Measurements from ENCODE around the gene PHLDA1. TPM values are rescaled to one million over a fixed set of nuclear protein-coding genes. Genes with fewer than 3 reads are reported as not detected.

PHLDA1 gene
- total RNA-seq (10 to 100 TPM; 27.0 to 49.6 TPM), polyA plus RNA-seq (ENCODE audit: insufficient read length in 2 of 2) (10 to 100 TPM; 48.4 to 61.5 TPM)
- long read RNA-seq, donor 1, full-length matches to known transcripts: 28 of 28 reads
- long read RNA-seq, donor 1, partial matches to known transcripts: 0 of 28 reads
- long read RNA-seq, donor 1, other reads (novel, unspliced or antisense): 0 of 28 reads
- long read RNA-seq, donor 2, full-length matches to known transcripts: 16 of 16 reads
- long read RNA-seq, donor 2, partial matches to known transcripts: 0 of 16 reads
- long read RNA-seq, donor 2, other reads (novel, unspliced or antisense): 0 of 16 reads
- long read RNA-seq, donor 3, full-length matches to known transcripts: 29 of 29 reads
- long read RNA-seq, donor 3, partial matches to known transcripts: 0 of 29 reads
- long read RNA-seq, donor 3, other reads (novel, unspliced or antisense): 0 of 29 reads
- long read RNA-seq, donor 4, full-length matches to known transcripts: 32 of 32 reads
- long read RNA-seq, donor 4, partial matches to known transcripts: 0 of 32 reads
- long read RNA-seq, donor 4, other reads (novel, unspliced or antisense): 0 of 32 reads

GRCh38 chr12:76031414-76032042 lies at the start of gene PHLDA1:
Gene PHLDA1, minus strand, starts transcription at chr12:76031776.
- Histone ChIP-seq H3K36me3 (ENCODE audit: control insufficient read depth, insufficient read depth, low read length) (no peaks in the 10 kb centered on the region), H3K4me1 (ENCODE audit: control insufficient read depth, insufficient read depth, low read length) (peaks cover 14% of the 10 kb centered on the region), H3K4me3 (ENCODE audit: low read depth, low read length) (peak within 1 kb of the TSS; percentile 96), H3K27me3 (ENCODE audit: control insufficient read depth, insufficient read depth, low read length) (no peaks in the 10 kb centered on the region), H3K27ac (ENCODE audit: low read depth, low read length) (peak within 1 kb of the TSS; percentile 99), H3K9me3 (ENCODE audit: control insufficient read depth, insufficient read depth, low read length) (no peaks in the 10 kb centered on the region)
- peak; percentile 80 to 98 (median 87) for DNase-seq (ENCODE audit: low read depth in 4 of 6, low spot score in 6 of 6)
- WGBS (ENCODE audit: insufficient coverage): under 1% methylated on average over 67 of the region's 67 CpGs

DNA sequence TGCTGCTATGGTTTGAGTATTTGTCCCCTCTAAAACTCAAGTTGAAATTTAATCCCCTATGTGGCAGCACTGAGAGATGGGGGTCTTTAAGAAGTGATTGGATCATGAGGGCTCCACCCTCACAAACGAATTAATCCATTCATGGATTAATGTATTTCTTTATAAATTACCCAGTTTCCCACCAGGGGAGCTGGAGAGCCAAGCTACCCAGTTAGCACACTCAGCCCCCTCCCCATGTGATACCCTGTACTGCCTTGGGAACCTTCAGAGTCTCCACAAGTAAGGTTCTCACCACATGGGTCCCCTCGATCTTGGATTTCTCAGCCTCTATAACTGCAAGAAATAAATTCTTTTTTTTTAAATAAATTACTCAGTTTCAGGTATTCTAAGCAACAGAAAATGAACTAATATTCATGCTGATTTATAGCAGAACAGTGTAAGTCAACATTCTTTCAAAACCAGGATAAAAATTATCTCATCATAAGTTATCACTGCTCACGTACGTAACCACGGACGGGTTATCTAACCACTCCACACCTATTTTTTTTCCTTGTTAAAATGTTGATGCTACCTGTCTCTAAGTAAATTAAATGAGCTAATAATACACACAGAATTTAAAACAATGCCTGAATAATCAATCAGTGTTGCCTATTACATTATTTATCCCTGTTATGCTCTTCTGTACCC lies 49.3 kb upstream of the PHLDA1 start:
- no CpG with 5 or more reads among the region's 6 CpGs for WGBS (ENCODE audit: insufficient coverage)
- no peaks in the 10 kb centered on the region for H3K9me3 ChIP-seq (ENCODE audit: control insufficient read depth, insufficient read depth, low read length)
- H3K4me1 ChIP-seq (ENCODE audit: control insufficient read depth, insufficient read depth, low read length): peaks cover 9% of the 10 kb centered on the region
- no peak overlapping the region for H3K27ac ChIP-seq (ENCODE audit: low read depth, low read length)
- no peaks in the 10 kb centered on the region for H3K27me3 ChIP-seq (ENCODE audit: control insufficient read depth, insufficient read depth, low read length)
- no peaks in the 10 kb centered on the region for H3K36me3 ChIP-seq (ENCODE audit: control insufficient read depth, insufficient read depth, low read length)
- no peak for DNase-seq (ENCODE audit: low read depth in 4 of 6, low spot score in 6 of 6)
- no peak overlapping the region for H3K4me3 ChIP-seq (ENCODE audit: low read depth, low read length)

GRCh38 chr12:76080017-76080728 lies 48.6 kb upstream of the PHLDA1 start:
- peaks cover 9% of the 10 kb centered on the region for H3K4me1 ChIP-seq (ENCODE audit: control insufficient read depth, insufficient read depth, low read length)
- H3K36me3 ChIP-seq (ENCODE audit: control insufficient read depth, insufficient read depth, low read length): no peaks in the 10 kb centered on the region
- no CpG with 5 or more reads among the region's 2 CpGs for WGBS (ENCODE audit: insufficient coverage)
- no peak overlapping the region for H3K4me3 ChIP-seq (ENCODE audit: low read depth, low read length)
- no peak for DNase-seq (ENCODE audit: low read depth in 4 of 6, low spot score in 6 of 6)
- no peak overlapping the region for H3K27ac ChIP-seq (ENCODE audit: low read depth, low read length)
- H3K27me3 ChIP-seq (ENCODE audit: control insufficient read depth, insufficient read depth, low read length): no peaks in the 10 kb centered on the region
- H3K9me3 ChIP-seq (ENCODE audit: control insufficient read depth, insufficient read depth, low read length): no peaks in the 10 kb centered on the region

GRCh38 chr12:76078748-76079147 lies 47.2 kb upstream of the PHLDA1 start:
- peaks cover 6% of the 10 kb centered on the region for H3K4me1 ChIP-seq (ENCODE audit: control insufficient read depth, insufficient read depth, low read length)
- 83% methylated on average over 1 of the region's 2 CpGs for whole genome bisulfite sequencing (ENCODE audit: insufficient coverage)

GRCh38 chr12:76075448-76075847 lies 43.9 kb upstream of the PHLDA1 start:
- no peaks in the 10 kb centered on the region for H3K4me1 ChIP-seq (ENCODE audit: control insufficient read depth, insufficient read depth, low read length)
- 92% methylated on average over 1 of the region's 1 CpG for WGBS (ENCODE audit: insufficient coverage)
- no peaks in the 10 kb centered on the region for H3K27me3 ChIP-seq (ENCODE audit: control insufficient read depth, insufficient read depth, low read length)
- H3K9me3 ChIP-seq (ENCODE audit: control insufficient read depth, insufficient read depth, low read length): no peaks in the 10 kb centered on the region
- no peak for DNase-seq (ENCODE audit: low read depth in 4 of 6, low spot score in 6 of 6)
- H3K4me3 ChIP-seq (ENCODE audit: low read depth, low read length): no peak overlapping the region
- H3K27ac ChIP-seq (ENCODE audit: low read depth, low read length): no peak overlapping the region
- no peaks in the 10 kb centered on the region for H3K36me3 ChIP-seq (ENCODE audit: control insufficient read depth, insufficient read depth, low read length)

More at GRCh38 chr12:76078748-76079147, 47.2 kb upstream of the PHLDA1 start:
- Histone ChIP-seq H3K27me3 (ENCODE audit: control insufficient read depth, insufficient read depth, low read length) (no peaks in the 10 kb centered on the region), H3K27ac (ENCODE audit: low read depth, low read length) (no peak overlapping the region), H3K36me3 (ENCODE audit: control insufficient read depth, insufficient read depth, low read length) (no peaks in the 10 kb centered on the region), H3K4me3 (ENCODE audit: low read depth, low read length) (no peak overlapping the region), H3K9me3 (ENCODE audit: control insufficient read depth, insufficient read depth, low read length) (no peaks in the 10 kb centered on the region)
- DNase-seq (ENCODE audit: low read depth in 4 of 6, low spot score in 6 of 6): no peak

- H3K27ac ChIP-seq (ENCODE audit: low read depth, low read length): no peak overlapping the region
- no peaks in the 10 kb centered on the region for H3K4me1 ChIP-seq (ENCODE audit: control insufficient read depth, insufficient read depth, low read length)
- H3K4me3 ChIP-seq (ENCODE audit: low read depth, low read length): no peak overlapping the region
- WGBS (ENCODE audit: insufficient coverage): no CpG with 5 or more reads among the region's 1 CpG
- no peaks in the 10 kb centered on the region for H3K9me3 ChIP-seq (ENCODE audit: control insufficient read depth, insufficient read depth, low read length)
- no peak for DNase-seq (ENCODE audit: low read depth in 4 of 6, low spot score in 6 of 6)
- no peaks in the 10 kb centered on the region for H3K27me3 ChIP-seq (ENCODE audit: control insufficient read depth, insufficient read depth, low read length)
- peaks cover 3% of the 10 kb centered on the region for H3K36me3 ChIP-seq (ENCODE audit: control insufficient read depth, insufficient read depth, low read length)
These were observed 43.2 kb upstream of the PHLDA1 start for GRCh38 chr12:76074701-76075336.

- H3K9me3 ChIP-seq (ENCODE audit: control insufficient read depth, insufficient read depth, low read length): no peaks in the 10 kb centered on the region
- no peaks in the 10 kb centered on the region for H3K27me3 ChIP-seq (ENCODE audit: control insufficient read depth, insufficient read depth, low read length)
- no peaks in the 10 kb centered on the region for H3K4me1 ChIP-seq (ENCODE audit: control insufficient read depth, insufficient read depth, low read length)
- no peak for DNase-seq (ENCODE audit: low read depth in 4 of 6, low spot score in 6 of 6)
- H3K27ac ChIP-seq (ENCODE audit: low read depth, low read length): no peak overlapping the region
- H3K4me3 ChIP-seq (ENCODE audit: low read depth, low read length): no peak overlapping the region
- peaks cover 4% of the 10 kb centered on the region for H3K36me3 ChIP-seq (ENCODE audit: control insufficient read depth, insufficient read depth, low read length)
These were observed 42.0 kb upstream of the PHLDA1 start for GRCh38 chr12:76073561-76073960.

DNA sequence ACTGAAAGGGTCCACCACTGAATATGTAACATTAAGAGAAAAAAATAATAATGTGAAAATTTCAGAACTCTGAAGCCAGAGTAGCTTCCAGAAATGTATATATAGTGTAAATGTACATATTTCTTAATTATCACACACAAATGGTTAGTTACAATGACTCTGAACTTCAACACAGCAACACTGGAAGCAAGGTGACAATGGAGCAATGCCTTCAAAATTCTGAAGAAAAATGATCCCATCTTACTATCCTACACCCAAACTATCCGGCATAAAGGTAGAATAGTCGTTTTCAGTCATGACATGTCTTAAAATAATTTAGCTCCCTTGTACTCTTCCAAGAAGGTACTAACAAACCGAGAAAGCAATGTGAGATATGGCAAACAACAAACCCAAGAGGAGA lies 41.0 kb upstream of the PHLDA1 start:
- WGBS (ENCODE audit: insufficient coverage): no CpG with 5 or more reads among the region's 3 CpGs
- Histone ChIP-seq H3K27me3 (ENCODE audit: control insufficient read depth, insufficient read depth, low read length) (no peaks in the 10 kb centered on the region), H3K27ac (ENCODE audit: low read depth, low read length) (no peak overlapping the region), H3K4me1 (ENCODE audit: control insufficient read depth, insufficient read depth, low read length) (no peaks in the 10 kb centered on the region), H3K9me3 (ENCODE audit: control insufficient read depth, insufficient read depth, low read length) (no peaks in the 10 kb centered on the region), H3K36me3 (ENCODE audit: control insufficient read depth, insufficient read depth, low read length) (peaks cover 6% of the 10 kb centered on the region), H3K4me3 (ENCODE audit: low read depth, low read length) (no peak overlapping the region)
- no peak for DNase-seq (ENCODE audit: low read depth in 4 of 6, low spot score in 6 of 6)

- peaks cover 12% of the 10 kb centered on the region for H3K9me3 ChIP-seq (ENCODE audit: control insufficient read depth, insufficient read depth, low read length)
- no peaks in the 10 kb centered on the region for H3K27me3 ChIP-seq (ENCODE audit: control insufficient read depth, insufficient read depth, low read length)
- H3K4me3 ChIP-seq (ENCODE audit: low read depth, low read length): no peak overlapping the region
- peaks cover 6% of the 10 kb centered on the region for H3K36me3 ChIP-seq (ENCODE audit: control insufficient read depth, insufficient read depth, low read length)
- DNase-seq (ENCODE audit: low read depth in 4 of 6, low spot score in 6 of 6): no peak
- H3K4me1 ChIP-seq (ENCODE audit: control insufficient read depth, insufficient read depth, low read length): no peaks in the 10 kb centered on the region
- no peak overlapping the region for H3K27ac ChIP-seq (ENCODE audit: low read depth, low read length)
These were observed 37.8 kb upstream of the PHLDA1 start for GRCh38 chr12:76069339-76069738.
